HG03342 (cell line): Measurements from ENCODE around the gene ZPBP.

Experiments used
- ATAC-seq: cut with Tn5 transposase; IDR thresholded peaks from one replicate; pipeline ENCODE4 v1.9.1; 2021; ENCODE audit warnings: mild to moderate bottlenecking, moderate library complexity; ENCODE audit not compliant: unreplicated experiment

Gene ZPBP

GRCh38 chr7:50092579-50093491 lies at the start of gene ZPBP:
Gene ZPBP (minus strand): TSS chr7:50093246. CDS start chr7:50093194, 52 bp downstream.
- peak; percentile 73 for ATAC-seq

- ATAC-seq = peak; percentile 42
Measured at GRCh38 chr7:50142425-50143017, 49.5 kb upstream of the ZPBP start.

- ATAC-seq = no peak
Measured at GRCh38 chr7:50141854-50142253, 48.8 kb upstream of the ZPBP start.

- no peak for ATAC-seq
Measured at GRCh38 chr7:50141131-50141530, 48.1 kb upstream of the ZPBP start.

- no peak for ATAC-seq
Measured at GRCh38 chr7:50140688-50141087, 47.6 kb upstream of the ZPBP start.

GRCh38 chr7:50138101-50138500 lies 45.1 kb upstream of the ZPBP start:
- no peak for ATAC-seq

- ATAC-seq = no peak
Measured at GRCh38 chr7:50125766-50126165, 32.7 kb upstream of the ZPBP start.

GRCh38 chr7:50121286-50121685 lies 28.2 kb upstream of the ZPBP start:
- ATAC-seq = peak; percentile 87

- ATAC-seq = peak; percentile 66
Measured at GRCh38 chr7:50119815-50120637, 27.0 kb upstream of the ZPBP start.

- ATAC-seq = no peak
Measured at GRCh38 chr7:50112250-50112649, 19.2 kb upstream of the ZPBP start.

- ATAC-seq = no peak
Measured at GRCh38 chr7:50101873-50102272, 8.8 kb upstream of the ZPBP start.

- ATAC-seq = no peak
Measured at GRCh38 chr7:50095634-50096033, 2.6 kb upstream of the ZPBP start.

- no peak for ATAC-seq
Measured at GRCh38 chr7:50088463-50089129, 4.5 kb downstream of the ZPBP start.

- ATAC-seq = no peak
Measured at GRCh38 chr7:50085344-50085743, 7.7 kb downstream of the ZPBP start.

GRCh38 chr7:50073093-50073492 lies 20.0 kb downstream of the ZPBP start:
- ATAC-seq = no peak

GRCh38 chr7:50069613-50070012 lies 23.4 kb downstream of the ZPBP start:
- peak; percentile 84 for ATAC-seq

- peak; percentile 67 for ATAC-seq
Measured at GRCh38 chr7:50068850-50069551, 24.0 kb downstream of the ZPBP start.

- ATAC-seq = no peak
Measured at GRCh38 chr7:50068026-50068425, 25.0 kb downstream of the ZPBP start.

- ATAC-seq = no peak
Measured at GRCh38 chr7:50062951-50063350, 30.1 kb downstream of the ZPBP start.

GRCh38 chr7:50056131-50056530 lies 36.9 kb downstream of the ZPBP start:
- ATAC-seq = no peak
